ENCODE measurements around the gene GART.

- no peak for TF ChIP-seq POLR2A (IDR thresholded peaks at IDR 0.05; ENCODE audit: low read depth, low read length)
- TF ChIP-seq POLR2AphosphoS5 (IDR thresholded peaks at IDR 0.05; ENCODE audit: low read depth, low read length) = no peak
Observed at GRCh38 chr21:33546086-33546485, 4.2 kb upstream of the GART start.
